DOHH2 (cell line): ENCODE results near the gene PARG.
"Not testable (repeated sequence)": the region's sequence is repeated elsewhere in the genome, so short reads cannot be mapped to it uniquely, and the experiment has no call there.

Experiments
- H3F3A ChIP-seq: fragments of 200-600 bp; sonication (generic), shearing (Covaris generic); 2 replicates; pipeline ENCODE4 v1.6.0; 2016; ENCODE audit warnings: antibody characterized with exemption, mild to moderate bottlenecking; ENCODE audit not compliant: control insufficient read depth, insufficient read depth
- H3K27ac ChIP-seq: fragments of 200-600 bp; sonication (generic); 2 replicates; pipeline ENCODE4 v1.5.1; 2014; ENCODE audit warnings: low read depth, mild to moderate bottlenecking, low read length, moderate library complexity
- H3K27me3 ChIP-seq: fragments of 200-600 bp; sonication (generic); 2 replicates; pipeline ENCODE4 v1.6.1; 2014; ENCODE audit warnings: mild to moderate bottlenecking, low read length, mixed read lengths; ENCODE audit not compliant: control insufficient read depth
- H3K36me3 ChIP-seq: fragments of 200-600 bp; sonication (generic); 2 replicates; pipeline ENCODE4 v1.6.1; 2014; ENCODE audit warnings: mild to moderate bottlenecking, low read length, moderate library complexity, mixed read lengths; ENCODE audit not compliant: control insufficient read depth
- H3K4me1 ChIP-seq: fragments of 200-600 bp; sonication (generic); 2 replicates; pipeline ENCODE4 v1.6.1; 2014; ENCODE audit warnings: mild to moderate bottlenecking, low read length, mixed read lengths; ENCODE audit not compliant: control insufficient read depth
- H3K4me2 ChIP-seq: fragments of 200-600 bp; sonication (generic); 2 replicates; pipeline ENCODE4 v1.6.0; 2014; ENCODE audit warnings: mild to moderate bottlenecking, low read length, moderate library complexity
- H3K4me3 ChIP-seq: fragments of 200-600 bp; sonication (generic); 2 replicates; pipeline ENCODE4 v1.5.1; 2014; ENCODE audit warnings: mild to moderate bottlenecking, low read length, mixed read lengths
- H3K79me2 ChIP-seq: fragments of 200-600 bp; sonication (generic); 2 replicates; pipeline ENCODE4 v1.6.1; 2014; ENCODE audit warnings: mild to moderate bottlenecking, low read length, mixed read lengths; ENCODE audit not compliant: control insufficient read depth
- H3K9me2 ChIP-seq: fragments of 200-600 bp; sonication (generic); replicated peaks from 2 replicates; pipeline ENCODE4 v1.6.1; 2014; ENCODE audit warnings: mild to moderate bottlenecking, low read length, mixed read lengths; ENCODE audit not compliant: control insufficient read depth
- H3K9me3 ChIP-seq: fragments of 200-600 bp; sonication (generic); 2 replicates; pipeline ENCODE4 v1.6.1; 2014; ENCODE audit warnings: antibody characterized with exemption, low read length, mixed read lengths; ENCODE audit not compliant: control insufficient read depth, insufficient read depth
- H4K20me1 ChIP-seq: fragments of 200-600 bp; sonication (generic); 2 replicates; pipeline ENCODE4 v1.6.0; 2014; ENCODE audit warnings: low read depth, mild to moderate bottlenecking, antibody characterized with exemption, low read length, moderate library complexity; ENCODE audit not compliant: control insufficient read depth, insufficient read depth

The PARG gene

DNA sequence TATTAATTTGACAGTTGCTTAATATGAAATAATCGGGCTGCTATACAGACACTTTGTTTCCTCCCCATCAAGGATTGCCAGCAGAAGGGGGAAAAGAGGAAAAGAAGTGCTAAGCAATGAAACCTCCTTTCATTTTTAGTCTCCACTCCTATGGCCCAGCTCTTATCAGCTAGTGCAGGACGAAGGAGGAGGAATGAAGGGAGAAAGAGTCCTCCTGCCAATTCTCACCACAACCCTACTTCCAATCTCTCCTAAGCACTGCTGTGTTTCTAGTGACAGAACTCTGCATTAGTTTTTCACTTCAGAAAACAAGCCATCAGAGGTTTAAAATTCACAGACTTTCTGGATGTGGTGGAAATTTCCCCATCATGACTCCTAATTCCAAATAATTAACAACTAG lies 41.8 kb downstream of the PARG start:
- H3K9me2 ChIP-seq, H3F3A ChIP-seq, H3K4me3 ChIP-seq, H3K9me3 ChIP-seq, H3K27me3 ChIP-seq, H4K20me1 ChIP-seq, H3K4me2 ChIP-seq, H3K27ac ChIP-seq, H3K79me2 ChIP-seq, H3K36me3 ChIP-seq, H3K4me1 ChIP-seq: not testable (repeated sequence)

DNA sequence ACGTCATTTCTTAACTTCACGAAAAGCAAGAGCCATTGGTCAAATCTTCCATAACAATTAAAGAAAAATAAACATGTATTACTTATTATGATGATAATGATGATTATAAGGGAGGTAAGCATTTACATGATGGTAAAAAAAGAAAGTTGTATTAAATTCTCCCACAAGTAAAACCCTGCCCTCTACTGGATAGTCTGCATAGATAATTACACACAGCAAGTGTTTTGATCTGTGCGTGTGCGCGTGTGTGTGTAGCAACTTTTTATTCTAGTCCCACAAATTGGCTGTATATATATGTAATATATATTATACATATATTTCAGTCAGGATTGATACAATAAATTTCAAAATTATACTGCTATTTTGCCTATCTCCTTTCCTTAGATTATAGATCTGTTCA lies 51.8 kb downstream of the PARG start:
- not testable (repeated sequence) for H3K36me3 ChIP-seq, H3K4me3 ChIP-seq, H3K4me2 ChIP-seq, H3K4me1 ChIP-seq, H3K27ac ChIP-seq, H3F3A ChIP-seq, H3K9me2 ChIP-seq, H4K20me1 ChIP-seq, H3K9me3 ChIP-seq, H3K27me3 ChIP-seq, H3K79me2 ChIP-seq

DNA sequence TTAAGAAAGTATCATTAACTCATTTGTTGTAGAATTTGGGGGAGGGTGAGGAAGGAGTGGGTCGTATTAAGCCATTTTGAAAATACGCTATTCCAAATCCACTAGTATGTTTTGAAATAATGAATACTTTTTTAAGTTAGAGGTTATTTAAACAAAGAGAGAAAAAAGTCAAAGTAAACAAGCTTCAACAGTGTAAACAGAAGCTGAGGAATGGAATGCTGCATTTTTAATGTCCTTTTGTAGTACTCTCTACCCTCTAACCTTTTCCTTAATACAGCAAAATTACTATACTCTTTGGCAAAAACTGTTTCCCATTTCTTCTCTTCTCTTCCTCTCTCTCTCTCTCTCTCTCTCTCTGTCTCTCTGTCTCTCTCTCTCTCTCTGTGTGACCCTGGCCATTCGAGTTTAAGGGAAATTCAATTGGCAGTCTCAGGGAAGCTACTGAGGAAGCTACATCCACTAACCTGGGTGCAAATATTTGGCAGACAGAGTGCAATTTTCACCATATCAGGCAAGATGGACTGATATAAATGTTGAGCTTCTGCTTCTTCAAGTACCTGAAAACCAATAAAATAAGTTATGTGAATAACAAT lies 57.0 kb downstream of the PARG start:
- H3K4me1 ChIP-seq, H4K20me1 ChIP-seq, H3K4me2 ChIP-seq, H3K9me3 ChIP-seq, H3K36me3 ChIP-seq, H3K9me2 ChIP-seq, H3K27ac ChIP-seq, H3K27me3 ChIP-seq, H3K79me2 ChIP-seq, H3F3A ChIP-seq, H3K4me3 ChIP-seq: not testable (repeated sequence)

DNA sequence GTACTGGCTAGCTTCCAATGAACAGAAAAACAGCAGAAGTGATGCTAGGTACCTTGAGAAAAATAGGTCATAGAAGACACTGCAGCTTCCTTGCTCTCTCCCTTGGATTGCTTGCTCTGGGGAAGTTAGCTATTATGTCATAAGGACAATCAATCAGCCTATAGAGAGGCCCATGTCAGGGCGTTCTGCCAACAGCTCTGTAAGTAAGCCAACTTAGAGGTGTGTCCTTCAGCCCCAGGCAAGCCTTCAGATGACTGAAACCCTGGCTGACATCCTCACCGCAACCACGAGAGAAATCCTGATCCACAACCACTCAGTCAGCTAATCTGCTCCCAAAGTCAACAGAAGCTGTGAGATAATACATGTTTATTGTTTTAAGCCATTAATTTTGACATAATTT lies 58.0 kb downstream of the PARG start:
- H3F3A ChIP-seq, H3K4me3 ChIP-seq, H3K27me3 ChIP-seq, H3K79me2 ChIP-seq, H3K9me3 ChIP-seq, H3K9me2 ChIP-seq, H4K20me1 ChIP-seq, H3K4me2 ChIP-seq, H3K27ac ChIP-seq, H3K36me3 ChIP-seq, H3K4me1 ChIP-seq: not testable (repeated sequence)

DNA sequence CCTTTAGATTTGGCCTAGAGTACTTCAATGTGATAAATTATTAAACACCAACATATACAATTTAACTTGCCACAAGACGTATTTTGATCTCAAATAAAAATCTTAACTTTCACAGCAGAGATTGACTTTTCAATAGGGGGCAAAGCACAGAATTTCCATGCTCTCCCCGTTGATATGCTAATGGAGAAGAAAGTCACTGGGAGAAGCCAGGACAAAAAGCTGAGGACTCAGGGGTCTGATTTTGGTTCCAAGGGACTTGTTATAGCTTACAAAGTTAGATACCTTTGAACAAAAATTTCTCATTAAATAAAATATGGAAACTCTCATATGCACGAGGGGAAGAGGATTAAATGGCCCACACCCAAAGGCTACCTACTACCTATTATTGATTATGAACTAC lies 59.5 kb downstream of the PARG start:
- not testable (repeated sequence) for H3K4me1 ChIP-seq, H3K27ac ChIP-seq, H3K9me2 ChIP-seq, H3K9me3 ChIP-seq, H3K4me2 ChIP-seq, H4K20me1 ChIP-seq, H3K4me3 ChIP-seq, H3F3A ChIP-seq, H3K36me3 ChIP-seq, H3K27me3 ChIP-seq, H3K79me2 ChIP-seq

- H3K79me2 ChIP-seq, H3K4me1 ChIP-seq, H3F3A ChIP-seq, H3K9me2 ChIP-seq, H3K9me3 ChIP-seq, H3K36me3 ChIP-seq, H4K20me1 ChIP-seq, H3K27me3 ChIP-seq, H3K4me3 ChIP-seq, H3K27ac ChIP-seq, H3K4me2 ChIP-seq: not testable (repeated sequence)
These were observed 69.1 kb downstream of the PARG start for GRCh38 chr10:49872740-49873139.

GRCh38 chr10:49871462-49871861 lies 70.4 kb downstream of the PARG start:
- not testable (repeated sequence) for H3K9me2 ChIP-seq

DNA sequence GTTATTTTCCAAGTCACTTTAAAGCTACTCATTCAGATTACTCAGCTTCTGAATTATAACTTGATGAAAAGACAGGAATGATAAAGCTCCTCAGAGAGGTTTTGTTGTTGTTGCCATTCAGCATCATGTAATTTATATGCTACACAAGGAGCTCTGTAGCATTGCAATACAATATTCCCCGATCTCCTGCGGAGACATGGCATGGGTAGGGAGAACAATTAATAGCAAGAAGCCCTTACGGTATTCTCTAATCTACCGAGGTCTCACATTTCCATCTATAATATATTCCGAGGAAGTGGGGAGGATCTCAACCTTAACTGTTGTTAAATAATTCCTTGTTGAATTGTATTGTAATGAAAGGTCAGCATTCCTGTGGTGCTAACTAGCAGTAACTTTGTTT lies 81.9 kb downstream of the PARG start:
- not testable (repeated sequence) for H3K9me2 ChIP-seq, H3K27me3 ChIP-seq, H3F3A ChIP-seq, H3K4me3 ChIP-seq, H3K4me1 ChIP-seq, H3K79me2 ChIP-seq, H4K20me1 ChIP-seq, H3K4me2 ChIP-seq, H3K36me3 ChIP-seq, H3K27ac ChIP-seq, H3K9me3 ChIP-seq

More at GRCh38 chr10:49871462-49871861, 70.4 kb downstream of the PARG start:
- not testable (repeated sequence) for H3K27ac ChIP-seq, H3K4me1 ChIP-seq, H3K36me3 ChIP-seq, H3K4me2 ChIP-seq, H3K79me2 ChIP-seq, H3K9me3 ChIP-seq, H3K27me3 ChIP-seq, H4K20me1 ChIP-seq, H3F3A ChIP-seq, H3K4me3 ChIP-seq
